Heart right ventricle (tissue), 16 donors: ENCODE data around the gene C15orf39. TPM values are rescaled to one million over a fixed set of nuclear protein-coding genes. Genes with fewer than 3 reads are reported as not detected.
"Not testable (repeated sequence)": the region's sequence is repeated elsewhere in the genome, so short reads cannot be mapped to it uniquely, and the experiment has no call there.

Source experiments
- ATAC-seq, 8 donors: fragments of 200-7000 bp; cut with Tn5 transposase; one replicate each; pipeline ENCODE4 v1.9.1; 2020; ENCODE audit warnings: mild to moderate bottlenecking in 8 of 8, moderate library complexity in 8 of 8, moderate number of reproducible peaks in 1 of 8
- DNase-seq, 2 donors: peaks; one replicate each; pipeline ENCODE4 v3.0.0-alpha.2; 2020
- H3K27ac ChIP-seq, 10 donors: fragments of 200-600 bp; sonication (generic) in 2 of 10; one replicate each; pipeline versions ENCODE4 v1.5.0 to v1.8.0; 2020 to 2022; ENCODE audit warnings: mild to moderate bottlenecking in 3 of 10
- H3K27me3 ChIP-seq, 7 donors: fragments of 200-600 bp; one replicate each; pipeline ENCODE4 v1.8.0; 2021 to 2022; ENCODE audit warnings: mild to moderate bottlenecking in 2 of 7
- H3K36me3 ChIP-seq, 9 donors: fragments of 200-600 bp; sonication (generic) in 1 of 9; one replicate each; pipeline versions ENCODE4 v1.5.0 to v1.8.0; 2020 to 2022; ENCODE audit warnings: mild to moderate bottlenecking in 2 of 9
- H3K4me1 ChIP-seq, 9 donors: fragments of 200-600 bp; sonication (generic) in 1 of 9; one replicate each; pipeline versions ENCODE4 v1.5.0 to v1.8.0; 2020 to 2022; ENCODE audit warnings: mild to moderate bottlenecking in 4 of 9
- H3K4me3 ChIP-seq, 10 donors: fragments of 200-600 bp; sonication (generic) in 2 of 10; one replicate each; pipeline versions ENCODE4 v1.5.0 to v1.8.0; 2020 to 2022; ENCODE audit warnings: mild to moderate bottlenecking in 7 of 10, moderate library complexity in 2 of 10
- H3K9me3 ChIP-seq, 11 donors: fragments of 200-600 bp in 10 of 11; sonication (generic) in 2 of 11; one replicate each; pipeline versions ENCODE4 v1.5.0 to v1.8.0; 2013 to 2022; ENCODE audit warnings: mild to moderate bottlenecking in 2 of 11, control low read depth in 1 of 11, moderate library complexity in 1 of 11
- CTCF ChIP-seq, 9 donors: fragments of 200-600 bp; sonication (generic) in 2 of 9; IDR thresholded peaks; one replicate each; pipeline versions ENCODE4 v1.5.0 to v1.8.0; 2021 to 2022; ENCODE audit warnings: antibody characterized with exemption in 9 of 9, mild to moderate bottlenecking in 5 of 9, moderate library complexity in 1 of 9
- WGBS, 2 donors: extraction: QIAGEN DNeasy Blood & Tissue Kit; methylation state at CpG; one replicate each; pipeline ENCODE4 v1.1.7; 2013; ENCODE audit warnings: inconsistent platforms in 1 of 2; 5-methylcytosine and 5-hydroxymethylcytosine counted together
- intact Hi-C, 10 donors: fragments of 100-400 bp; cut with DNase I; formaldehyde crosslinking; loops; one replicate each; pipeline versions ENCODE4 v1.11.1 to v1.14.2; 2022
- polyA plus RNA-seq, 2 donors: library from polyadenylated mRNA; stranded (reverse); fragments of 200-250 nt; gene quantifications; one replicate each; pipeline ENCODE4 v1.2.3, GENCODE V29; 2013
- total RNA-seq, 10 donors: library from RNA; stranded (reverse); fragmentation: NEBNext Ultra II Directional in 3 of 10; extraction: Animal tissue kit (Norgen Biotek cat#: 25700) in 3 of 10; gene quantifications; one replicate each; pipeline versions ENCODE4 v1.2.1 to v1.2.4, GENCODE V29; 2021 to 2023
- donor health status: Arrhythmogenic right ventricular cardiomyopathy.
- donor health status: ischemic (EF 13 %, LVEDD 7.1; RV severe dilation, severe dysfunction).
- donor health status: healthy with polysubstance abuse.
- donor health status: DM: no; HTN: yes; CAD: no.
- donor health status: DM: no; HTN: no; CAD: no.
- donor health status: ischemic (EF 25% LVEDD 6.9; RV normal size, moderate dysfunction).
- donor health status: ischemic (EF 25% LVEDD 5.7; RV mildly dilated, moderate dysfunction).
- donor health status: healthy.
- donor health status: DM: yes; HTN: yes; CAD: no.
- donor health status: Ischemic cardiomyopathy.
- donor health status: ischemic (EF 35%, LVEDD 5.7; RV mildly dilated, moderate dysfunction).
- donor health status: nonischemic (EF 11% LVEDD 7.7; RV severe dilation, severe dysfunction).
- donor health status: DM: yes; HTN: yes; CAD: no.
- donor health status: PGD.
- donor health status: ischemic (EF 29% LVEDD 5.4; RV normal size, mild dysfunction).
- donor health status: nonischemic (EF 23%, LVEDD 6.1; RV moderate dilation, normal function).

Gene C15orf39
- total and polyA plus RNA-seq, 12 donors, result 6.9 to 23.7 (median 14.2) TPM

GRCh38 chr15:75224281-75224680 is 22.6 kb downstream of the C15orf39 start:
- Histone ChIP-seq H3K27me3 (no peaks in the 10 kb centered on the region), H3K4me3 (no peak overlapping the region), H3K4me1 (no peaks in the 10 kb centered on the region), H3K9me3 (no peaks in the 10 kb centered on the region), H3K36me3 (peaks cover 0 to 11% (median 0%) of the 10 kb centered on the region in 9 donors), H3K27ac (no peak overlapping the region)
- intact Hi-C loops, result no loop called here
- ATAC-seq, result peak in 1 of 8 donors; percentile 9
- DNase-seq, result no peak
- TF ChIP-seq CTCF (IDR thresholded peaks at IDR 0.05), result no peak
- WGBS, 2 donors, result 87 to 89% methylated on average over 12 of the region's 12 CpGs

GRCh38 chr15:75225102-75225836 is 23.6 kb downstream of the C15orf39 start:
- H3K4me1 ChIP-seq, intact Hi-C loops, H3K27ac ChIP-seq, H3K36me3 ChIP-seq, ATAC-seq, H3K4me3 ChIP-seq, H3K9me3 ChIP-seq, DNase-seq, H3K27me3 ChIP-seq: not testable (repeated sequence)
- 78 to 83% methylated on average over 9 to 10 of the region's 10 CpGs for WGBS, 2 donors

- H3K4me3 ChIP-seq, result no peak overlapping the region
- H3K36me3 ChIP-seq, result no peaks in the 10 kb centered on the region
- TF ChIP-seq CTCF (IDR thresholded peaks at IDR 0.05), result no peak
- no peaks in the 10 kb centered on the region for H3K9me3 ChIP-seq
- no peaks in the 10 kb centered on the region for H3K27me3 ChIP-seq
- DNase-seq, result no peak
- intact Hi-C loops, result no loop called here
- no peak overlapping the region for H3K27ac ChIP-seq
- no peak for ATAC-seq
- 94 to 95% methylated on average over 16 of the region's 16 CpGs for WGBS, 2 donors
- H3K4me1 ChIP-seq, result peaks cover 0 to 7% (median 0%) of the 10 kb centered on the region in 9 donors
These were observed 24.5 kb downstream of the C15orf39 start for GRCh38 chr15:75225951-75226732.

GRCh38 chr15:75227112-75227511 is 25.4 kb downstream of the C15orf39 start:
- whole genome bisulfite sequencing, 2 donors, result 37 to 54% methylated on average over 7 of the region's 7 CpGs
- H3K36me3 ChIP-seq, H3K27me3 ChIP-seq, H3K4me1 ChIP-seq, intact Hi-C loops, H3K9me3 ChIP-seq, DNase-seq, H3K4me3 ChIP-seq, H3K27ac ChIP-seq: not testable (repeated sequence)
- ATAC-seq, result peak in 4 of 8 donors; percentile 17 to 73 (median 42)

GRCh38 chr15:75227663-75228280 is 26.1 kb downstream of the C15orf39 start:
- Histone ChIP-seq H3K4me1 (peaks cover 0 to 7% (median 0%) of the 10 kb centered on the region in 9 donors), H3K27me3 (peaks cover 0 to 9% (median 0%) of the 10 kb centered on the region in 7 donors), H3K27ac (no peak overlapping the region), H3K9me3 (no peaks in the 10 kb centered on the region), H3K36me3 (no peaks in the 10 kb centered on the region), H3K4me3 (no peak overlapping the region)
- ATAC-seq (no peak), DNase-seq (no peak)
- 87 to 88% methylated on average over 11 to 13 of the region's 13 CpGs for WGBS, 2 donors
- intact Hi-C loops, result no loop called here
- no peak for TF ChIP-seq CTCF (IDR thresholded peaks at IDR 0.05)
